Suprapubic skin (tissue), 4 donors: ENCODE data around the gene CLEC9A. TPM values are rescaled to one million over a fixed set of nuclear protein-coding genes. Genes with fewer than 3 reads are reported as not detected.

ENCODE experiments used
- DNase-seq, 2 donors: peaks; one replicate each; pipeline ENCODE4 v3.0.0-alpha.2; 2019; ENCODE audit warnings: low spot score in 2 of 2
- H3K27ac ChIP-seq: fragments of 200-600 bp; sonication (generic); one replicate; pipeline ENCODE4 v1.5.1; 2019
- H3K27me3 ChIP-seq: fragments of 200-600 bp; sonication (generic); one replicate; pipeline ENCODE4 v1.5.1; 2019
- H3K36me3 ChIP-seq: fragments of 200-600 bp; sonication (generic); one replicate; pipeline ENCODE4 v1.5.1; 2019
- H3K4me1 ChIP-seq: fragments of 200-600 bp; sonication (generic); one replicate; pipeline ENCODE4 v1.5.1; 2019
- H3K4me3 ChIP-seq: fragments of 200-600 bp; sonication (generic); one replicate; pipeline ENCODE4 v1.5.1; 2019; ENCODE audit warnings: mild to moderate bottlenecking
- H3K9me3 ChIP-seq: fragments of 200-600 bp; sonication (generic); one replicate; pipeline ENCODE4 v1.5.1; 2019
- CTCF ChIP-seq, 2 donors: fragments of 200-600 bp in 1 of 2; fragments of 450-650 bp in 1 of 2; sonication (generic) in 1 of 2; IDR thresholded peaks; one replicate each; pipeline ENCODE4 v1.5.1; 2016 to 2019; ENCODE audit warnings: antibody characterized with exemption in 2 of 2, mild to moderate bottlenecking in 1 of 2, moderate library complexity in 1 of 2
- EP300 ChIP-seq: sonication (generic); formaldehyde crosslinking; IDR thresholded peaks from one replicate; pipeline ENCODE4 v1.6.1; 2017; ENCODE audit warnings: antibody characterized with exemption
- POLR2A ChIP-seq, 2 donors: fragments of 450-650 bp; IDR thresholded peaks; one replicate each; pipeline ENCODE4 v1.6.1; 2017; ENCODE audit warnings: antibody characterized with exemption in 2 of 2, mild to moderate bottlenecking in 2 of 2, moderate library complexity in 2 of 2
- POLR2AphosphoS5 ChIP-seq, 3 donors: sonication (generic); formaldehyde crosslinking; IDR thresholded peaks; one replicate each; pipeline ENCODE4 v1.6.1; 2017; ENCODE audit warnings: antibody characterized with exemption in 3 of 3
- WGBS: methylation state at CpG from one replicate; pipeline ENCODE4 v1.1.5; 2018; 5-methylcytosine and 5-hydroxymethylcytosine counted together
- total RNA-seq, 4 donors: library from RNA; depleted of rRNA; stranded (reverse); fragments of >200 nt; gene quantifications; one replicate each; pipeline ENCODE4 v1.1.0, GENCODE V29; 2016

CLEC9A gene
- total RNA-seq: not detected

DNA sequence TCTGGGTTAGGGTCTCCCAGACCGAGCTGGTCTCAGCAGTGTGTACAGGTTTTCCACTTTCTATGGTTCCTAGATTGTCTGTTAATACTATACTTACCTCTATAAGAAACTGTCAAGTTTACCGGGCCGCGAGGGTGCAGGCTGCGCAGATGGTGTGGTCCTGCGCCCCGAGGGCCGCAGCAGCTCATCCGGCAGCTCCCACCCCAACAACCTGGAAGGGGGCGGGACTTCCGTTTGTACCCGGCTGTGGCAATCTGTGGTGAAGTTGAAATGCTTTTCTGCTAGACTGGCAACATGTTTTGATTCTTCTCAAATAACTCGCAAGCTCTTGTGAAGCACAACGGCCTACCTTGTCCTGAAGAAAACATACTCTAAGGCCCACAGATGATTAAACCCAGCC is at the start of gene CLEC9A:
Gene CLEC9A (plus strand): TSS at position 237 of the 400 bp plus-strand sequence. CDS start 22,006 bp downstream, outside the sequence.
- H3K27me3 ChIP-seq: no peaks in the 10 kb centered on the region
- 92% methylated on average over 14 of the region's 14 CpGs for WGBS

GRCh38 chr12:9991876-9992275 is 38.6 kb upstream of the CLEC9A start:
- Histone ChIP-seq H3K27ac (no peak overlapping the region), H3K9me3 (no peaks in the 10 kb centered on the region), H3K36me3 (no peaks in the 10 kb centered on the region), H3K27me3 (no peaks in the 10 kb centered on the region), H3K4me3 (no peak overlapping the region), H3K4me1 (no peaks in the 10 kb centered on the region)
- 80% methylated on average over 3 of the region's 3 CpGs for WGBS
- DNase-seq: no peak
- TF ChIP-seq POLR2AphosphoS5 (IDR thresholded peaks at IDR 0.05) (no peak), POLR2A (IDR thresholded peaks at IDR 0.05) (no peak), EP300 (no peak), CTCF (IDR thresholded peaks at IDR 0.05) (no peak)

More for the DNA sequence above, at the start of gene CLEC9A:
- Histone ChIP-seq H3K27ac (no peak within 1 kb of the TSS), H3K4me1 (no peaks in the 10 kb centered on the region), H3K36me3 (no peaks in the 10 kb centered on the region), H3K4me3 (no peak within 1 kb of the TSS), H3K9me3 (no peaks in the 10 kb centered on the region)
- TF ChIP-seq POLR2AphosphoS5 (IDR thresholded peaks at IDR 0.05) (no peak), POLR2A (IDR thresholded peaks at IDR 0.05) (no peak), CTCF (IDR thresholded peaks at IDR 0.05) (no peak), EP300 (no peak)
- DNase-seq: no peak

GRCh38 chr12:9992296-9992695 is 38.2 kb upstream of the CLEC9A start:
- TF ChIP-seq POLR2A (IDR thresholded peaks at IDR 0.05) (no peak), POLR2AphosphoS5 (IDR thresholded peaks at IDR 0.05) (no peak), CTCF (IDR thresholded peaks at IDR 0.05) (no peak), EP300 (no peak)
- Histone ChIP-seq H3K27ac (no peak overlapping the region), H3K9me3 (no peaks in the 10 kb centered on the region), H3K4me3 (no peak overlapping the region), H3K36me3 (no peaks in the 10 kb centered on the region), H3K4me1 (no peaks in the 10 kb centered on the region), H3K27me3 (no peaks in the 10 kb centered on the region)
- 89% methylated on average over 4 of the region's 4 CpGs for WGBS
- DNase-seq: no peak

- no peak within 1 kb of the TSS for H3K4me3 ChIP-seq
- H3K36me3 ChIP-seq: no peaks in the 10 kb centered on the region
- no peaks in the 10 kb centered on the region for H3K4me1 ChIP-seq
- H3K27ac ChIP-seq: no peak within 1 kb of the TSS
- no peaks in the 10 kb centered on the region for H3K27me3 ChIP-seq
- DNase-seq: no peak
- TF ChIP-seq POLR2AphosphoS5 (IDR thresholded peaks at IDR 0.05) (no peak), POLR2A (IDR thresholded peaks at IDR 0.05) (no peak), EP300 (no peak), CTCF (IDR thresholded peaks at IDR 0.05) (no peak)
- no peaks in the 10 kb centered on the region for H3K9me3 ChIP-seq
- 92% methylated on average over 3 of the region's 3 CpGs for WGBS
Measured at GRCh38 chr12:9999016-9999415, 31.5 kb upstream of the CLEC9A start, which contains the start of gene CLEC1B. CLEC1B (minus strand) TSS chr12:9999121; CDS start chr12:9999100, 21 bp downstream.

GRCh38 chr12:10001171-10001776 is 29.2 kb upstream of the CLEC9A start:
- Histone ChIP-seq H3K27ac (no peak overlapping the region), H3K36me3 (no peaks in the 10 kb centered on the region), H3K9me3 (no peaks in the 10 kb centered on the region), H3K27me3 (no peaks in the 10 kb centered on the region), H3K4me1 (no peaks in the 10 kb centered on the region), H3K4me3 (no peak overlapping the region)
- 78% methylated on average over 4 of the region's 4 CpGs for WGBS
- TF ChIP-seq EP300 (no peak), POLR2A (IDR thresholded peaks at IDR 0.05) (no peak)
- DNase-seq: no peak
